ENCODE results near the gene HLA-DRA.

DNA sequence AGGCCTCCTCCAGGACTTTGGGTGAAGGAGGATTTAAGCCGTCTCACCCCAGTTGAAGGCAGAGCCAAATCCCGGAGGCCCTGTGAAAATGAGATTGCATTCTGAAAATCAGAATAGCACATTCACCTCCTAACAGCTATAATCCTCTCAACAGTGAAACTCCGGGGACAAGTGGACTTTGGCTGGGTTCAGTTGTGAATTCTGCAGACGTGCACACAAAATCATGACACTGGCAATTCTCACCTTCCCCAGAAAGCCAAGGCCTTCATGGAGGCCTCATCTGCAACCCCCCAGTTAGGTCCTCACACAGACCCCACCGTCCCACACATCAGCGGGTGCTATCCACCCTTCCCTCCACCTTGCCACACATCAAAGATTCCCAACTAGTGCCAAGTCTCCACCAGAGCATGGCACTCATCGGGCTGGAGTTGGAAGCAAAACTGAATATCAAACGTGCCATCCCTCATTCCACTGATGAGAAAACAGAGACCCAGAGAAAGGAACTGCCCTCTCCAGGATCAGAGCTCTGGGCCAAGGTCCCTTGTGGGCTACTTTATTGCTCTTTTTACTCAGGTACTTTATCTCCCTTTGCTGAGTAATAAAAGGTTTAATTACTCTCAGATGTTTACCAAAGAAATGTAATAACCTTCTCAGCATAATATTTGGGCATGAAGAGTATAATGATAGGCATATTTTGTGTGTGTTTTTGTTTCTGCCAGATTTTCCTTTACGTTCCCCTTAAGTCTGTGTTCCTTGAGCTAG lies 27.9 kb upstream of the HLA-DRA start:
- TF ChIP-seq, protein P1, sequence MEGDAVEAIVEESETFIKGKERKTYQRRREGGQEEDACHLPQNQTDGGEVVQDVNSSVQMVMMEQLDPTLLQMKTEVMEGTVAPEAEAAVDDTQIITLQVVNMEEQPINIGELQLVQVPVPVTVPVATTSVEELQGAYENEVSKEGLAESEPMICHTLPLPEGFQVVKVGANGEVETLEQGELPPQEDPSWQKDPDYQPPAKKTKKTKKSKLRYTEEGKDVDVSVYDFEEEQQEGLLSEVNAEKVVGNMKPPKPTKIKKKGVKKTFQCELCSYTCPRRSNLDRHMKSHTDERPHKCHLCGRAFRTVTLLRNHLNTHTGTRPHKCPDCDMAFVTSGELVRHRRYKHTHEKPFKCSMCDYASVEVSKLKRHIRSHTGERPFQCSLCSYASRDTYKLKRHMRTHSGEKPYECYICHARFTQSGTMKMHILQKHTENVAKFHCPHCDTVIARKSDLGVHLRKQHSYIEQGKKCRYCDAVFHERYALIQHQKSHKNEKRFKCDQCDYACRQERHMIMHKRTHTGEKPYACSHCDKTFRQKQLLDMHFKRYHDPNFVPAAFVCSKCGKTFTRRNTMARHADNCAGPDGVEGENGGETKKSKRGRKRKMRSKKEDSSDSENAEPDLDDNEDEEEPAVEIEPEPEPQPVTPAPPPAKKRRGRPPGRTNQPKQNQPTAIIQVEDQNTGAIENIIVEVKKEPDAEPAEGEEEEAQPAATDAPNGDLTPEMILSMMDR (IDR thresholded peaks at IDR 0.05; ENCODE audit: low read length), result no peak
- no peak for TF ChIP-seq EZH2phosphoT487 (IDR thresholded peaks at IDR 0.05; ENCODE audit: low read length)
- TF ChIP-seq EZH2 (optimal IDR thresholded peaks at IDR 0.05; ENCODE audit: low read depth, low read length), result no peak
